HEK293 (cell line): ENCODE results near the gene TPI1.
A peak's percentile ranks its signal among the peaks of the same experiment; 100 is the strongest.

Experiments
- ATF2 ChIP-seq: fragments of 450-650 bp; formaldehyde crosslinking; IDR thresholded peaks from 2 replicates; pipeline ENCODE4 v1.5.1; 2016; ENCODE audit warnings: missing biosample characterization, missing genetic modification characterization, low read depth
- BCL11B ChIP-seq: fragments of 450-650 bp; formaldehyde crosslinking; IDR thresholded peaks from 2 replicates; pipeline ENCODE4 v1.5.1; 2016; ENCODE audit warnings: low read depth, missing biosample characterization, missing genetic modification characterization
- BCL6B ChIP-seq: fragments of 450-650 bp; formaldehyde crosslinking; IDR thresholded peaks from 2 replicates; pipeline ENCODE4 v1.5.1; 2017; ENCODE audit warnings: missing biosample characterization, missing genetic modification characterization
- EGR2 ChIP-seq: fragments of 450-650 bp; formaldehyde crosslinking; IDR thresholded peaks from 2 replicates; pipeline ENCODE4 v1.5.1; 2016; ENCODE audit warnings: low read depth, missing biosample characterization, missing genetic modification characterization
- GFI1B ChIP-seq: fragments of 450-650 bp; formaldehyde crosslinking; IDR thresholded peaks from 2 replicates; pipeline ENCODE4 v1.5.1; 2016; ENCODE audit warnings: missing biosample characterization, missing genetic modification characterization
- KLF17 ChIP-seq: fragments of 450-650 bp; formaldehyde crosslinking; IDR thresholded peaks from 2 replicates; pipeline ENCODE4 v1.5.1; 2016; ENCODE audit warnings: missing biosample characterization, missing genetic modification characterization
- PRDM1 ChIP-seq: fragments of 450-650 bp; formaldehyde crosslinking; IDR thresholded peaks from 2 replicates; pipeline ENCODE4; 2016; ENCODE audit warnings: missing biosample characterization, missing genetic modification characterization
- REST ChIP-seq: fragments of 450-650 bp; formaldehyde crosslinking; IDR thresholded peaks from 2 replicates; pipeline ENCODE4 v1.5.1; 2016; ENCODE audit warnings: missing biosample characterization, missing genetic modification characterization
- YY2 ChIP-seq: fragments of 450-650 bp; formaldehyde crosslinking; IDR thresholded peaks from 2 replicates; pipeline ENCODE4 v1.5.1; 2016; ENCODE audit warnings: missing biosample characterization, missing genetic modification characterization
- ZFHX2 ChIP-seq: fragments of 450-650 bp; formaldehyde crosslinking; conservative IDR thresholded peaks from 2 replicates; pipeline ENCODE4 v1.5.1; 2016; ENCODE audit warnings: missing biosample characterization, missing genetic modification characterization
- ZFP41 ChIP-seq: fragments of 450-650 bp; formaldehyde crosslinking; IDR thresholded peaks from 2 replicates; pipeline ENCODE4 v1.5.1; 2016; ENCODE audit warnings: missing biosample characterization, missing genetic modification characterization, borderline replicate concordance
- ZNF114 ChIP-seq: fragments of 450-650 bp; formaldehyde crosslinking; IDR thresholded peaks from 2 replicates; pipeline ENCODE4 v1.5.0; 2017; ENCODE audit warnings: missing biosample characterization, missing genetic modification characterization
- ZNF121 ChIP-seq: fragments of 450-650 bp; formaldehyde crosslinking; IDR thresholded peaks from 2 replicates; pipeline ENCODE4 v1.5.1; 2016; ENCODE audit warnings: missing biosample characterization, missing genetic modification characterization
- ZNF146 ChIP-seq: fragments of 450-650 bp; formaldehyde crosslinking; IDR thresholded peaks from 2 replicates; pipeline ENCODE4 v1.5.1; 2016; ENCODE audit warnings: missing biosample characterization, missing genetic modification characterization
- ZNF155 ChIP-seq: fragments of 450-650 bp; formaldehyde crosslinking; IDR thresholded peaks from 2 replicates; pipeline ENCODE4 v1.5.1; 2016; ENCODE audit warnings: missing biosample characterization, missing genetic modification characterization
- ZNF184 ChIP-seq: fragments of 450-650 bp; IDR thresholded peaks from 2 replicates; pipeline ENCODE4 v1.5.1; 2018; ENCODE audit warnings: missing biosample characterization, mild to moderate bottlenecking, missing genetic modification characterization
- ZNF26 ChIP-seq: fragments of 450-650 bp; formaldehyde crosslinking; IDR thresholded peaks from 2 replicates; pipeline ENCODE4 v1.5.1; 2016; ENCODE audit warnings: missing biosample characterization, missing genetic modification characterization
- ZNF404 ChIP-seq: fragments of 450-650 bp; formaldehyde crosslinking; IDR thresholded peaks from 2 replicates; pipeline ENCODE4 v1.5.1; 2017; ENCODE audit warnings: missing biosample characterization, missing genetic modification characterization
- ZNF571 ChIP-seq: fragments of 450-650 bp; formaldehyde crosslinking; IDR thresholded peaks from 2 replicates; pipeline ENCODE4 v1.5.0; 2017; ENCODE audit warnings: missing biosample characterization, missing genetic modification characterization
- ZNF600 ChIP-seq: fragments of 450-650 bp; formaldehyde crosslinking; IDR thresholded peaks from 2 replicates; pipeline ENCODE4 v1.5.1; 2016; ENCODE audit warnings: missing biosample characterization, missing genetic modification characterization
- ZNF704 ChIP-seq: fragments of 450-650 bp; formaldehyde crosslinking; IDR thresholded peaks from 2 replicates; pipeline ENCODE4 v1.5.1; 2016; ENCODE audit warnings: missing biosample characterization, missing genetic modification characterization
- ZNF76 ChIP-seq: fragments of 450-650 bp; formaldehyde crosslinking; IDR thresholded peaks from 2 replicates; pipeline ENCODE4; 2016; ENCODE audit warnings: low read depth, missing biosample characterization, missing genetic modification characterization, borderline replicate concordance
- ZNF768 ChIP-seq: fragments of 450-650 bp; formaldehyde crosslinking; IDR thresholded peaks from 2 replicates; pipeline ENCODE4 v1.5.1; 2018; ENCODE audit warnings: missing biosample characterization, mild to moderate bottlenecking, missing genetic modification characterization
- ZNF776 ChIP-seq: fragments of 450-650 bp; formaldehyde crosslinking; IDR thresholded peaks from 2 replicates; pipeline ENCODE4 v1.5.0; 2017; ENCODE audit warnings: missing biosample characterization, missing genetic modification characterization, borderline replicate concordance
- ZSCAN18 ChIP-seq: fragments of 450-650 bp; formaldehyde crosslinking; IDR thresholded peaks from 2 replicates; pipeline ENCODE4 v1.5.1; 2016; ENCODE audit warnings: missing biosample characterization, missing genetic modification characterization

Gene TPI1

GRCh38 chr12:6827982-6828780 lies 39.1 kb upstream of the TPI1 start, which contains the start of gene P3H3 (continued):
- peak; percentile 45; the same call in 1 of the 2 replicates for TF ChIP-seq ATF2 (tag by site-specific recombination)
- TF ChIP-seq ZNF121 = no peak
- no peak for TF ChIP-seq ZNF404
- no peak for TF ChIP-seq ZNF184
- TF ChIP-seq ZNF114 = no peak
- no peak for TF ChIP-seq ZNF768 (tag by site-specific recombination)
- TF ChIP-seq BCL11B = peak; percentile 74; the same call in 1 of the 2 replicates
- peak; percentile 81 for TF ChIP-seq YY2 (tag by site-specific recombination)
- TF ChIP-seq ZNF571 = no peak
- no peak for TF ChIP-seq GFI1B (tag by site-specific recombination)
- peak; percentile 55 for TF ChIP-seq EGR2 (tag by site-specific recombination)
- TF ChIP-seq ZNF26 = no peak
- TF ChIP-seq ZFHX2 = no peak
- TF ChIP-seq PRDM1 = peak; percentile 55
- TF ChIP-seq KLF17 (tag by site-specific recombination) = peak; percentile 81
- TF ChIP-seq ZFP41 (tag by site-specific recombination) = no peak
- TF ChIP-seq ZNF146 (tag by site-specific recombination) = no peak
- TF ChIP-seq REST (tag by site-specific recombination) = peak; percentile 50; the same call in 1 of the 2 replicates
- TF ChIP-seq ZSCAN18 (tag by site-specific recombination) = no peak
- peak; percentile 15; the same call in 1 of the 2 replicates for TF ChIP-seq BCL6B (tag by site-specific recombination)
- TF ChIP-seq ZNF76 (tag by site-specific recombination) = peak; percentile 76
- peak; percentile 30 for TF ChIP-seq ZNF600 (tag by site-specific recombination)
- TF ChIP-seq ZNF776 = no peak
- no peak for TF ChIP-seq ZNF704 (tag by site-specific recombination)
- TF ChIP-seq ZNF155 (tag by site-specific recombination) = no peak
